Ishikawa (cell line): Measurements from ENCODE around the gene ZDHHC24.

Experiments used
- CEBPB ChIP-seq: IDR thresholded peaks from 2 replicates; pipeline ENCODE4 v1.6.1; 2012
- CREB1 ChIP-seq: IDR thresholded peaks from 2 replicates; pipeline ENCODE4 v1.6.1; 2012; ENCODE audit warnings: low read depth
- EGR1 ChIP-seq: IDR thresholded peaks from 2 replicates; pipeline ENCODE4 v1.6.1; 2012
- EP300 ChIP-seq: IDR thresholded peaks from 2 replicates; pipeline ENCODE4 v1.6.1; 2012; ENCODE audit warnings: borderline replicate concordance
- FOXM1 ChIP-seq: IDR thresholded peaks from 2 replicates; pipeline ENCODE4 v1.6.1; 2012; ENCODE audit warnings: low read depth, borderline replicate concordance
- MAX ChIP-seq: IDR thresholded peaks from 2 replicates; pipeline ENCODE4 v1.6.1; 2012
- NFIC ChIP-seq: IDR thresholded peaks from 2 replicates; pipeline ENCODE4 v1.6.1; 2012
- RAD21 ChIP-seq: IDR thresholded peaks from 2 replicates; pipeline ENCODE4 v1.6.1; 2012; ENCODE audit warnings: low read depth
- REST ChIP-seq: IDR thresholded peaks from 2 replicates; pipeline ENCODE4 v1.6.1; 2012; ENCODE audit warnings: low read depth, mild to moderate bottlenecking
- TAF1 ChIP-seq: IDR thresholded peaks from 2 replicates; pipeline ENCODE4 v1.6.1; 2012; ENCODE audit warnings: low read depth, mild to moderate bottlenecking
- TCF12 ChIP-seq: IDR thresholded peaks from 2 replicates; pipeline ENCODE4 v1.6.1; 2012; ENCODE audit warnings: low read depth
- TEAD4 ChIP-seq: IDR thresholded peaks from 2 replicates; pipeline ENCODE4 v1.6.1; 2012
- USF1 ChIP-seq: IDR thresholded peaks from 2 replicates; pipeline ENCODE4 v1.6.1; 2012
- YY1 ChIP-seq: IDR thresholded peaks from 2 replicates; pipeline ENCODE4 v1.6.1; 2012; ENCODE audit warnings: low read depth
- ZBTB7A ChIP-seq: IDR thresholded peaks from 2 replicates; pipeline ENCODE4 v1.6.1; 2012; ENCODE audit warnings: low read depth

ZDHHC24 gene

GRCh38 chr11:66473608-66474515 lies 72.0 kb downstream of the ZDHHC24 start:
- TF ChIP-seq CEBPB (no peak), USF1 (no peak), MAX (no peak), TCF12 (no peak), NFIC (no peak), YY1 (no peak), EGR1 (no peak), TEAD4 (no peak), TAF1 (no peak), ZBTB7A (no peak), EP300 (no peak), CREB1 (no peak)

GRCh38 chr11:66473167-66473566 lies 72.7 kb downstream of the ZDHHC24 start:
- TF ChIP-seq FOXM1 (no peak), MAX (no peak), NFIC (no peak), YY1 (no peak)

GRCh38 chr11:66472054-66472453 lies 73.8 kb downstream of the ZDHHC24 start:
- TF ChIP-seq MAX (no peak), NFIC (no peak), YY1 (no peak), USF1 (no peak), TAF1 (no peak), CEBPB (no peak), EP300 (no peak), TCF12 (no peak), RAD21 (no peak), EGR1 (no peak), CREB1 (no peak), ZBTB7A (no peak), FOXM1 (no peak), TEAD4 (no peak), REST (no peak)

- TF ChIP-seq EGR1 (no peak), RAD21 (no peak), TEAD4 (no peak), MAX (no peak), CREB1 (no peak)
Observed at GRCh38 chr11:66471142-66471541, 74.7 kb downstream of the ZDHHC24 start.
